Endodermal cell (in vitro differentiated cells): ENCODE data around the gene RRP8. TPM values are rescaled to one million over a fixed set of nuclear protein-coding genes. Genes with fewer than 3 reads are reported as not detected.

Experiments used
- DNase-seq: peaks from one replicate; pipeline ENCODE4 v3.0.0-alpha.2; 2017
- H3K27ac ChIP-seq: 2 replicates; pipeline ENCODE4 v1.5.1; 2013; ENCODE audit warnings: mild to moderate bottlenecking, low read depth, low read length, moderate library complexity
- H3K27me3 ChIP-seq: 2 replicates; pipeline ENCODE4 v1.6.1; 2013; ENCODE audit warnings: mild to moderate bottlenecking, low read length, moderate library complexity; ENCODE audit not compliant: insufficient read depth, control insufficient read depth, poor library complexity, severe bottlenecking
- H3K36me3 ChIP-seq: 2 replicates; pipeline ENCODE4 v1.7.0; 2013; ENCODE audit warnings: mild to moderate bottlenecking, low read length, moderate library complexity; ENCODE audit not compliant: control insufficient read depth, insufficient read depth
- H3K4me1 ChIP-seq: one replicate; pipeline ENCODE4 v1.7.0; 2013; ENCODE audit warnings: low read length; ENCODE audit not compliant: control insufficient read depth, insufficient read depth
- H3K4me3 ChIP-seq: 2 replicates; pipeline ENCODE4 v1.5.1; 2013; ENCODE audit warnings: mild to moderate bottlenecking, low read length, moderate library complexity
- H3K9ac ChIP-seq: 2 replicates; pipeline ENCODE4 v1.6.1; 2013; ENCODE audit warnings: mild to moderate bottlenecking, low read length, moderate library complexity; ENCODE audit not compliant: poor library complexity, severe bottlenecking; ENCODE audit errors: extremely low read depth
- H3K9me3 ChIP-seq: 2 replicates; pipeline ENCODE4 v1.6.1; 2013; ENCODE audit warnings: mild to moderate bottlenecking, low read length, moderate library complexity; ENCODE audit not compliant: control insufficient read depth
- H3K27ac Mint-ChIP-seq: 2 replicates; pipeline ENCODE4 v1.8.0; 2020; ENCODE audit warnings: mixed read lengths
- H3K27me3 Mint-ChIP-seq: 2 replicates; pipeline ENCODE4 v1.8.0; 2021; ENCODE audit warnings: mild to moderate bottlenecking, mixed read lengths; ENCODE audit not compliant: insufficient read depth
- H3K36me3 Mint-ChIP-seq: 2 replicates; pipeline ENCODE4 v1.8.0; 2020; ENCODE audit warnings: low read depth, mixed read lengths
- H3K4me1 Mint-ChIP-seq: 2 replicates; pipeline ENCODE4 v1.8.0; 2020; ENCODE audit warnings: mixed read lengths
- H3K4me3 Mint-ChIP-seq: 2 replicates; pipeline ENCODE4 v1.8.0; 2020; ENCODE audit warnings: mild to moderate bottlenecking, moderate library complexity, mixed read lengths
- H3K9me3 Mint-ChIP-seq: 2 replicates; pipeline ENCODE4 v1.8.0; 2020; ENCODE audit warnings: mild to moderate bottlenecking, mixed read lengths
- WGBS, 2 experiments: methylation state at CpG; one replicate each; pipeline versions ENCODE4 v1.1.5 to v1.1.7; 2013; ENCODE audit warnings: missing lambda C conversion rate in 2 of 2, mixed read lengths in 1 of 2; ENCODE audit not compliant: insufficient coverage in 1 of 2, insufficient read length in 1 of 2; 5-methylcytosine and 5-hydroxymethylcytosine counted together
- total RNA-seq, 2 donors: library from RNA; stranded (reverse); fragmentation: NEBNext Ultra II Directional in 1 of 2; extraction: Animal tissue kit (Norgen Biotek cat#: 25700) in 1 of 2; gene quantifications; 2 replicates in 1 of 2; 3 replicates in 1 of 2; pipeline ENCODE4 v1.2.1, GENCODE V29; 2021
- TF ChIP-seq, protein P1 (sequence below): fragments of 200-600 bp; sonication (generic); conservative IDR thresholded peaks from 2 replicates; pipeline ENCODE4 v1.5.0; 2021; ENCODE audit warnings: antibody characterized with exemption, mild to moderate bottlenecking

The RRP8 gene
- total RNA-seq, 2 donors from 2014 or later: 11.0 to 12.8 TPM

DNA sequence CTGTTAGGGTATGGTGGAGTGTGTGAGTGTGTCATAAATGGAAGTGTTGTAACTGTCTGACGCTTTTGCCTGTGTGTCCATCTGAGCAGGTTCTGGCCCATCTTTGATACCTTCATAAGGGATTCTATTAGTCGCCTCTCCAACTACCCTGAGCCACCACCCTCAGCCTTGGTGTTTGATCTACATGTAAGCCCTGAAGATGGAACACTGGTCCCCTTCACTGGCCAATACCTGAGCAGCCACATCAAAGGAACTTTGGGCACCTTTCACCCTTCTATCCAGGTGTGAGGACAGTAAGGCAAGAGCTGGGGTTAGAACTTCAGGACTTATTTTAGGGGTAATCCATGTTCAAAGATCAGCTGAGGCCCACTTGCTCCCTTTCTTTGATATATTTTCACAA, 55.3 kb downstream of the RRP8 start:
- H3K36me3 Mint-ChIP-seq: peaks cover 2% of the 10 kb centered on the region
- H3K27ac Mint-ChIP-seq: no peak overlapping the region
- Histone ChIP-seq H3K36me3 (no peaks in the 10 kb centered on the region), H3K4me1 (no peaks in the 10 kb centered on the region), H3K27ac (no peak overlapping the region), H3K4me3 (no peak overlapping the region), H3K9ac (no peak overlapping the region), H3K27me3 (no peaks in the 10 kb centered on the region), H3K9me3 (no peaks in the 10 kb centered on the region)
- no peaks in the 10 kb centered on the region for H3K27me3 Mint-ChIP-seq
- no peaks in the 10 kb centered on the region for H3K4me1 Mint-ChIP-seq
- H3K9me3 Mint-ChIP-seq: no peaks in the 10 kb centered on the region
- 83 to 90% methylated on average over 1 to 2 of the region's 2 CpGs for WGBS, 2 experiments
- DNase-seq: no peak
- TF ChIP-seq, protein P1, sequence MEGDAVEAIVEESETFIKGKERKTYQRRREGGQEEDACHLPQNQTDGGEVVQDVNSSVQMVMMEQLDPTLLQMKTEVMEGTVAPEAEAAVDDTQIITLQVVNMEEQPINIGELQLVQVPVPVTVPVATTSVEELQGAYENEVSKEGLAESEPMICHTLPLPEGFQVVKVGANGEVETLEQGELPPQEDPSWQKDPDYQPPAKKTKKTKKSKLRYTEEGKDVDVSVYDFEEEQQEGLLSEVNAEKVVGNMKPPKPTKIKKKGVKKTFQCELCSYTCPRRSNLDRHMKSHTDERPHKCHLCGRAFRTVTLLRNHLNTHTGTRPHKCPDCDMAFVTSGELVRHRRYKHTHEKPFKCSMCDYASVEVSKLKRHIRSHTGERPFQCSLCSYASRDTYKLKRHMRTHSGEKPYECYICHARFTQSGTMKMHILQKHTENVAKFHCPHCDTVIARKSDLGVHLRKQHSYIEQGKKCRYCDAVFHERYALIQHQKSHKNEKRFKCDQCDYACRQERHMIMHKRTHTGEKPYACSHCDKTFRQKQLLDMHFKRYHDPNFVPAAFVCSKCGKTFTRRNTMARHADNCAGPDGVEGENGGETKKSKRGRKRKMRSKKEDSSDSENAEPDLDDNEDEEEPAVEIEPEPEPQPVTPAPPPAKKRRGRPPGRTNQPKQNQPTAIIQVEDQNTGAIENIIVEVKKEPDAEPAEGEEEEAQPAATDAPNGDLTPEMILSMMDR: no peak
- no peak overlapping the region for H3K4me3 Mint-ChIP-seq

DNA sequence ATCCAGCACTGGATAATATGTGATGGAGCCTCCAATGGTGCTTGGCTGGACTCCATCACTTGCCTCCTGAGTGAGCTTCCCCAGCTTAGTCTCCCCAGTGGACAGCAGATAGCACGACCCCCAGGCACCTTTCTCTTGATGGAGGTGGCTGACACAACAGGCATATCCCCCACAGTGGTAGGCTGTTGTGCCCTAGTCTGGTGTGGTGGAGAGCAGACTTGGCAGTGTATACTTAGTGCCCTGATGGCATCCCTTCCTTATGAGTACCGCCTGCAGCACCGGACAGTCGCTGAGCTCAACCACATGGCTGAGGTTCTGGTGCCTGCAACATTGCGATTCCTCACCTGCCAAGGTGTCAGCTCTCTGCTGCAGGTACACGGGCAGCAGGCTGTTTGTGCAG, 56.2 kb downstream of the RRP8 start:
- DNase-seq: peak; percentile 31
- H3K27ac Mint-ChIP-seq: no peak overlapping the region
- peaks cover 2% of the 10 kb centered on the region for H3K36me3 Mint-ChIP-seq
- TF ChIP-seq, protein P1: no peak
- Histone ChIP-seq H3K9ac (no peak overlapping the region), H3K27me3 (no peaks in the 10 kb centered on the region), H3K36me3 (no peaks in the 10 kb centered on the region), H3K4me3 (no peak overlapping the region), H3K9me3 (no peaks in the 10 kb centered on the region), H3K4me1 (no peaks in the 10 kb centered on the region), H3K27ac (no peak overlapping the region)
- H3K27me3 Mint-ChIP-seq: no peaks in the 10 kb centered on the region
- no peaks in the 10 kb centered on the region for H3K9me3 Mint-ChIP-seq
- WGBS, 2 experiments: 90 to 94% methylated on average over 5 to 6 of the region's 6 CpGs
- no peaks in the 10 kb centered on the region for H3K4me1 Mint-ChIP-seq
- no peak overlapping the region for H3K4me3 Mint-ChIP-seq

DNA sequence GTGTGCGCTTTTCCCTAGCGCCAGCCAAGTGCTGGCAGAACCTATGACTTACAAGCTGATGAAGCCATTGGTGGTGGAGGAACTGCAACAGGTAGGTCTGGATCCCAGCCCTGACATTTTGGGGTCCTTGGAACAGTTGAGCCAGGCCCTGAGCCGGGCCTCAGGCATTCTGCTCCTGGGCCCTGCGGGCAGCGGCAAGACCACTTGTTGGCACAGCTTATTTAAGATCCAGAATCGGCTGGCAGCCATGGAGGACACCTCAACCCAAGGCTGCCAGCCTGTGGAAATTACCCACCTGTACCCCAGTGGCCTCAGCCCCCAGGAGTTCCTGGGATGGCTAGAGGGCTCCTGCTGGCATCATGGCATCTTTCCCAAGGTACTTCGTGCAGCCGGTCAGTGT, 56.7 kb downstream of the RRP8 start:
- DNase-seq: peak; percentile 24
- no peak overlapping the region for H3K4me3 ChIP-seq
- Mint-ChIP-seq H3K4me1 (no peaks in the 10 kb centered on the region), H3K4me3 (no peak overlapping the region), H3K36me3 (peaks cover 2% of the 10 kb centered on the region), H3K27me3 (no peaks in the 10 kb centered on the region), H3K27ac (no peak overlapping the region), H3K9me3 (no peaks in the 10 kb centered on the region)
- no peaks in the 10 kb centered on the region for H3K36me3 ChIP-seq
- H3K9ac ChIP-seq: no peak overlapping the region
- no peaks in the 10 kb centered on the region for H3K4me1 ChIP-seq
- 94 to 97% methylated on average over 5 to 8 of the region's 8 CpGs for WGBS, 2 experiments
- no peaks in the 10 kb centered on the region for H3K27me3 ChIP-seq
- H3K27ac ChIP-seq: no peak overlapping the region
- TF ChIP-seq, protein P1: no peak
- no peaks in the 10 kb centered on the region for H3K9me3 ChIP-seq
